Lower leg skin (tissue), 4 donors: ENCODE measurements around the gene VWA8. TPM values are rescaled to one million over a fixed set of nuclear protein-coding genes. Genes with fewer than 3 reads are reported as not detected.
"Not testable (repeated sequence)": the region's sequence is repeated elsewhere in the genome, so short reads cannot be mapped to it uniquely, and the experiment has no call there.

ENCODE experiments used
- DNase-seq, 2 donors: peaks; one replicate each; pipeline ENCODE4 v3.0.0-alpha.2; 2019; ENCODE audit warnings: low spot score in 2 of 2
- H3K4me3 ChIP-seq: fragments of 200-600 bp; sonication (generic); 2 replicates; pipeline ENCODE4 v1.5.1; 2017; ENCODE audit warnings: mild to moderate bottlenecking, low read depth; ENCODE audit not compliant: poor library complexity, severe bottlenecking
- POLR2A ChIP-seq, 2 donors: fragments of 450-650 bp; IDR thresholded peaks; one replicate each; pipeline ENCODE4 v1.6.1; 2016 to 2017; ENCODE audit warnings: antibody characterized with exemption in 2 of 2, mild to moderate bottlenecking in 1 of 2, moderate library complexity in 1 of 2
- WGBS, 2 donors: methylation state at CpG; one replicate each; pipeline ENCODE4 v1.1.5; 2018; 5-methylcytosine and 5-hydroxymethylcytosine counted together
- intact Hi-C: fragments of 100-400 bp; cut with DNase I; formaldehyde crosslinking; loops from one replicate; pipeline ENCODE4 v1.15.0; 2023; ENCODE audit warnings: low total_unique reads
- total RNA-seq, 4 donors: library from RNA; depleted of rRNA; stranded (reverse); fragments of >200 nt; gene quantifications; one replicate each; pipeline ENCODE4 v1.1.0, GENCODE V29; 2016
- TF ChIP-seq, protein P1 (sequence below), 3 donors: fragments of 450-650 bp; IDR thresholded peaks; one replicate each; pipeline ENCODE4 v1.5.1; 2016; ENCODE audit warnings: antibody characterized with exemption in 3 of 3, mild to moderate bottlenecking in 3 of 3, moderate library complexity in 2 of 3

The VWA8 gene
- total RNA-seq, 4 donors from 2014 or later: 11.8 to 22.0 (median 15.1) TPM

DNA sequence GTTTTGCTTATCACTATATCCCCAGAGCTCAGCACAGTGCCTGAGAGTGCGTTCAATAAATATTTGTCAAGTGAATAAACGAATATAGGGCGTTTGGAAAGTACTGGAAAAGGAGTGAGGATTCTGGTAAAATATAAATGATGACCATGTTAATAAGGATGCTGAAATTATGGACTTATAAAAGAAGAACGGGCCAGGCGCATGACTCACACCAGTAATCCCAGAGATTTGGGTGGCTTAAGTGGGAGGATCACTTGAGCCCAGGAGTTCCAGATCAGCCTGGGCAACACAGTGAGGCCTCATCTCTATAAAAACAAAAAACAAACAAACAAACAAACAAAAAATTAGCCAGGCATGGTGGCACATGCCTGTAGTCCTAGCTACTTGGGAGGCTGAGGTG is 198.1 kb downstream of the VWA8 start:
- DNase-seq: no peak
- intact Hi-C loops: no loop called here
- H3K4me3 ChIP-seq: no peak overlapping the region
- WGBS, 2 donors: 94 to 97% methylated on average over 5 of the region's 5 CpGs
- TF ChIP-seq POLR2A (IDR thresholded peaks at IDR 0.05): no peak
- TF ChIP-seq, protein P1, sequence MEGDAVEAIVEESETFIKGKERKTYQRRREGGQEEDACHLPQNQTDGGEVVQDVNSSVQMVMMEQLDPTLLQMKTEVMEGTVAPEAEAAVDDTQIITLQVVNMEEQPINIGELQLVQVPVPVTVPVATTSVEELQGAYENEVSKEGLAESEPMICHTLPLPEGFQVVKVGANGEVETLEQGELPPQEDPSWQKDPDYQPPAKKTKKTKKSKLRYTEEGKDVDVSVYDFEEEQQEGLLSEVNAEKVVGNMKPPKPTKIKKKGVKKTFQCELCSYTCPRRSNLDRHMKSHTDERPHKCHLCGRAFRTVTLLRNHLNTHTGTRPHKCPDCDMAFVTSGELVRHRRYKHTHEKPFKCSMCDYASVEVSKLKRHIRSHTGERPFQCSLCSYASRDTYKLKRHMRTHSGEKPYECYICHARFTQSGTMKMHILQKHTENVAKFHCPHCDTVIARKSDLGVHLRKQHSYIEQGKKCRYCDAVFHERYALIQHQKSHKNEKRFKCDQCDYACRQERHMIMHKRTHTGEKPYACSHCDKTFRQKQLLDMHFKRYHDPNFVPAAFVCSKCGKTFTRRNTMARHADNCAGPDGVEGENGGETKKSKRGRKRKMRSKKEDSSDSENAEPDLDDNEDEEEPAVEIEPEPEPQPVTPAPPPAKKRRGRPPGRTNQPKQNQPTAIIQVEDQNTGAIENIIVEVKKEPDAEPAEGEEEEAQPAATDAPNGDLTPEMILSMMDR (IDR thresholded peaks at IDR 0.05): no peak

DNA sequence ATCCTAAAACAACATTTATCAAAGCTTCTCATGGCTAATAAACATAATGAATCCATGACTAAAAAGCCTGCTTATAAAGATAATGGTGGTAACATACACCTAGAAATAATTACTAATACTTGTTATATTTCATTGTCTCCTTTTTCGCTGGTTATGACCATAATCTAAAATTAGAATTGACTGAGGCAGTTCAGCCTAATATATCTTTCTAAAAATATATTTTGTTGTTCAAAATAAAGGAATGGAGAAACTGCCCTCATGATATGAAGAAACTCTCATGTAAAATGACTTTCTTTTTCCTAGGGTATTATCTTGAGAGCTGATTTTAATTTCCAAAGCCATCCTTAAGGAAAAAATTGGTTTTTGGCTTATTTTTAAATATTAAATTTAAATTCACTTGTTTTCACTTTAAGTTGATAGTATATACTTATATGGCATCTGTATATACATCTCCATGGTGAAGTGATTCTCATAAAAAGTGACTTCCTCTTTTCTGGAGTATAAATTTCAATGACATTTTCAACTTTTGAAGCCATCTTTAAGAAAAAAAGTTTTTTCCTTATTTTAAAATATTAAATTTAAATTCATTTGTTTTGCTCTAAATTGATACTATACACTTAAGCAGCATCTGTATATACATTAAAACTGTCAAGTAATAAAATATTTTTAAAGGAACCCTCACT is 204.6 kb downstream of the VWA8 start:
- no peak for DNase-seq
- intact Hi-C loops: no loop called here
- 87 to 98% methylated on average over 1 of the region's 1 CpG for WGBS, 2 donors
- TF ChIP-seq, protein P1 (IDR thresholded peaks at IDR 0.05): no peak
- no peak for TF ChIP-seq POLR2A (IDR thresholded peaks at IDR 0.05)
- no peak overlapping the region for H3K4me3 ChIP-seq

DNA sequence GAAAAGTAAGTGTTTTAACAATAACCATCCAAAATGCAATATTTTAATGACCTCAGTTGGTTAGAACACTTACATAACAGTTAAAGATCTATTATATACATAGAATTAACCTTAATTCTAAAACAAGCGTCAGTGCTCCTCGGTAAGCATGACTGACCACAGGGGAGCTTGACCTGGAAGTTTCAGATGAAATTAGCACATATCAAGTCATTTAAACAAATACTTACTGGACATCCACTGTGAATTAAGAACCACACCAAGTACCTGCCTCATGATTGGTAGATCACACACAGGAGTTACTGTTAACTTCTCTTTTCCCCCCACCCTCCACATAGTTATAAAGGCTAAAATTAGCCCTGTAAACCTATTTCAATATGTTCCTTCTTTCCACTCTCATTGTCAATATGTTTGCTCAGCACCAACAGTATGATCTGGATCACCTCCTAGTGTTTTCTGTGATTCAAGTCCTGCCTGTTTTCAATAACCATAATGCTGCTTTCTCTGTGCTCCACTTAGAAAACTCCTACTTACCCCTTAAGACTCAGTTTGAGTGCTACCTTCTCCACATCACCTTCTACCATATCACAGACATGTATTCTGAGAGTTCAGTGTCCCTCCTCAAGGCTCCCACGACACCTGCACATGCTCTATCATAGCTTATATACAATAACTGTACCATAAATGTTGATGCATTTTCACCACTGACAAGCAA is 209.0 kb downstream of the VWA8 start:
- no peak overlapping the region for H3K4me3 ChIP-seq
- 81 to 87% methylated on average over 3 of the region's 3 CpGs for WGBS, 2 donors
- intact Hi-C loops: no loop called here
- no peak for TF ChIP-seq POLR2A (IDR thresholded peaks at IDR 0.05)
- TF ChIP-seq, protein P1 (IDR thresholded peaks at IDR 0.05): no peak
- no peak for DNase-seq

DNA sequence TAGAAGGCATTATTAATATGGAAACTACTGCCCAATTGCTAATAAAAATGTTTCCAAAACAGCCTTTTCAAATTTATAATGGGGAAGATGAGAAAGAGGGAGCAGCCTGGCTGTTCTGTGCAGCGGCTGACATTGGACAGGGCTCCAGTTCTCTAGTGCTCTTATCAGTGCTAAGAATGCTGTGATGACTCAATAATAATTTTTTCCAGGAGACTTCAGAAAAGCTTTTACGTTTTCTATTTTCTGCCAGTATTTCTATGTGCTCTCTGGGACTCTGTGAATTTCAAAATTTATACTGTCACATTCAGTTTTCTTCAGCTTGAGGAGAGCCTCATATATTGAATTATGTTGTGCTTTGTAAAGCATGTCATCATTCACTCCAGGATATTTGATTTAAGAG is 209.6 kb downstream of the VWA8 start:
- no peak for TF ChIP-seq POLR2A (IDR thresholded peaks at IDR 0.05)
- TF ChIP-seq, protein P1 (IDR thresholded peaks at IDR 0.05): no peak
- 57 to 72% methylated on average over 2 of the region's 2 CpGs for WGBS, 2 donors
- DNase-seq: no peak

DNA sequence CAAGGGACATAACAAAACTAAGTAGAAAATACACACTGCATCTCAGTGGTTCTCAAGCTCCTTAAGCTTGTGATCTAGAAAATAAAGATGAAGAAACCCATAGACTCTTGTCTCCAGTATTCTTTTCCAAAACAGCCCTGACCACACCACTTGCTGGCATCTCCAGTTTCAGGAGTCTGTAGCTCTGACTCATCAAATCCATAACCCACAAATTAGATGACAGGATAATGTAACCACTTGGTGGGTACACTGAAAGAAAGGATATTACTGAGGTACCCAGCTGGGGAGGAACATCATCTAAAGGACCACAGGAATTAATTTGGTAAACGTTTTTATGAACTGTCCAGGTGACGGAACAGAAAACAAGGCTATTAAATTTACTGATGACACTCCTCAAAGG is 214.7 kb downstream of the VWA8 start:
- H3K4me3 ChIP-seq: no peak overlapping the region
- no peak for DNase-seq
- no peak for TF ChIP-seq POLR2A (IDR thresholded peaks at IDR 0.05)
- TF ChIP-seq, protein P1 (IDR thresholded peaks at IDR 0.05): no peak
- WGBS, 2 donors: 76% methylated on average over 2 of the region's 2 CpGs
- intact Hi-C loops: no loop called here

More for the DNA sequence above, 209.6 kb downstream of the VWA8 start:
- no peak overlapping the region for H3K4me3 ChIP-seq
- intact Hi-C loops: no loop called here

DNA sequence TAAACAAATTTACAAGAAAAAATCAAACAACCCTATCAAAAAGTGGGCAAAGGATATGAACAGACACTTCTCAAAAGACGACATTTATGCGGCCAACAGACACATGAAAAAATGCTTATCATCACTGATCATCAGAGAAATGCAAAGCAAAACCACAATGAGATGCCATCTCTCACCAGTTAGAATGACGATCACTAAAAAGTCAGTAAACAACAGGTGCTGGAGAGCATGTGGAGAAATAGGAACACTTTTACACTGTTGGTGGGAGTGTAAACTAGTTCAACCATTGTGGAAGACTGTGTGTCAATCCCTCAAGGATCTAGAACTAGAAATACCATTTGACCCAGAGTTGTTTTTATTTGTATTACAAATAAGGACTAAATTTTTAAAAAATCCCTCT is 215.4 kb downstream of the VWA8 start:
- intact Hi-C loops, DNase-seq, H3K4me3 ChIP-seq: not testable (repeated sequence)
- WGBS, 2 donors: 90 to 92% methylated on average over 3 of the region's 3 CpGs
